ENCODE measurements around the gene ZDHHC8.

Gene ZDHHC8

DNA sequence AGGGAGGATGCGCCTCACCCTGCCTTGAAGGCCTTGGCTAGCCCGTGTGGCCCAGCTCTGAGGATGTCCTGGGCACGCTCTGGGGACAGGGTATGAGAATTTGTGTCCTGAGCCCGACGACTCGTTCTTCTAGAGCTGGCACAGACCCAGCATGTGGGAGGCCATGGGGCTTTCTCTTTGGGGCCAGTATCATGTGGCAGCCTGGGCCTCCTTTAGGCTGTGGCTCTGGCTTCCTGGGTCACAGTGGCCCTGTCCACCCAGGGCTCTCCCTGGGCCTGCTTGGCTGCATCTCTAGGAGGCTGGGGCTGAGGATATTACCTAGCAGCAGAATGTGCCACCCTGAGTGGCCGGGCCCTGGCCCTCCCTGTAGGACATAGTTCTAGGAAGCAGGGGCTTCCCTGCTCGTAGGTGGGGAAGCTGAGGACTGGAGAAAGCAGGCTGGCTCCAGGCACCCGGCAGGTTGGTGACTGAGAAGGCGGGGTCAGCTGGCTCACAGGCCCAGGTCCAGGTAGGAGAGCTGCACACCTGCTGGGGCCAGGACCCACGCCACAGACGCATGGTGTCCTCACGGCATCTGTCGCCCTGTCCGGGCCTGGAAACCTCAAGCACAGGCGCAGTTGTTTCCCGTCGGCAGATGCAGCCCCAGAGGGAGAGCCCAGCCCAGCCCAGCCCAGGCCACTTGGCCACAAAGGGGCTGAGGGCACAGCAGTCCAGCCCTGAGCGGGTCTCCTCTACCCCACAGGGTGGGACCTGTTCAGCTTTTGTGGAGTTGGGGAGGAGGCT, 12.5 kb downstream of the ZDHHC8 start:
- TF ChIP-seq, protein P1, sequence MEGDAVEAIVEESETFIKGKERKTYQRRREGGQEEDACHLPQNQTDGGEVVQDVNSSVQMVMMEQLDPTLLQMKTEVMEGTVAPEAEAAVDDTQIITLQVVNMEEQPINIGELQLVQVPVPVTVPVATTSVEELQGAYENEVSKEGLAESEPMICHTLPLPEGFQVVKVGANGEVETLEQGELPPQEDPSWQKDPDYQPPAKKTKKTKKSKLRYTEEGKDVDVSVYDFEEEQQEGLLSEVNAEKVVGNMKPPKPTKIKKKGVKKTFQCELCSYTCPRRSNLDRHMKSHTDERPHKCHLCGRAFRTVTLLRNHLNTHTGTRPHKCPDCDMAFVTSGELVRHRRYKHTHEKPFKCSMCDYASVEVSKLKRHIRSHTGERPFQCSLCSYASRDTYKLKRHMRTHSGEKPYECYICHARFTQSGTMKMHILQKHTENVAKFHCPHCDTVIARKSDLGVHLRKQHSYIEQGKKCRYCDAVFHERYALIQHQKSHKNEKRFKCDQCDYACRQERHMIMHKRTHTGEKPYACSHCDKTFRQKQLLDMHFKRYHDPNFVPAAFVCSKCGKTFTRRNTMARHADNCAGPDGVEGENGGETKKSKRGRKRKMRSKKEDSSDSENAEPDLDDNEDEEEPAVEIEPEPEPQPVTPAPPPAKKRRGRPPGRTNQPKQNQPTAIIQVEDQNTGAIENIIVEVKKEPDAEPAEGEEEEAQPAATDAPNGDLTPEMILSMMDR (IDR thresholded peaks at IDR 0.05; ENCODE audit: borderline replicate concordance, control extremely low read depth, extremely low read depth, insufficient read depth, missing control alignments): no peak
- DNase-seq (ENCODE audit: low spot score): no peak
- in situ Hi-C loops (cut with MboI; ENCODE audit: low sequenced_read_pairs, unreplicated experiment): no loop called here

DNA sequence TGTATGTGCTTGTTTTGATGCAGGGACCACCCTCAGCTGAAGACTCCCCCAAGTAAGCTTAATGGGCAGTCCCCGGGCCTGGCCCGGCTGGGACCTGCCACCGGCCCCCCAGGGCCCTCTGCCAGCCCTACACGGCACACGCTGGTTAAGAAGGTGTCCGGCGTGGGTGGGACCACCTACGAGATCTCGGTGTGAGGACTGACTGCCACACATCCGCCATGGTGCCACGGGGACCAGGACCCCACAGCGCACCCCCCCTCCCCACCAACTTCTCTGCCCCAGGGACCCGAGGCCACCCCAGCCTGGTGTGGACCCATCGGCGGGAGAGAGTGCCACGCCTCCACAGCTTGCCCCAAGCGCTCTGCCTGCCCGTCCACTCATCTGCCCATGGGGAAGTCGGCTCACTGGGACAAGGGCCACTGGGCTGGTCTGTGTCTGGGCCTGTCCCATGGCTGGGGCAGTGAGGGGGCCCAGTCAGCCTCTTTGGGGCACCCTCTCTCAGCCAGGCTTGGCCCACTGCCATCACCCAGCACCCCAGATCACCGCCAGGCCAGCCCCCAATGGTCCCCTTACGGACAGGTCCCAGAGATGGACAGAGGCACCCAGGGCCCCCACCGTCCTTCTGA, 13.7 kb downstream of the ZDHHC8 start:
- in situ Hi-C loops (cut with MboI; ENCODE audit: low sequenced_read_pairs, unreplicated experiment): no loop called here
- DNase-seq (ENCODE audit: low spot score): no peak
- TF ChIP-seq, protein P1 (IDR thresholded peaks at IDR 0.05; ENCODE audit: borderline replicate concordance, control extremely low read depth, extremely low read depth, insufficient read depth, missing control alignments): no peak

GRCh38 chr22:20145832-20146223, 14.2 kb downstream of the ZDHHC8 start:
- in situ Hi-C loops (cut with MboI; ENCODE audit: low sequenced_read_pairs, unreplicated experiment): no loop called here
- no peak for DNase-seq (ENCODE audit: low spot score)
- TF ChIP-seq, protein P1 (IDR thresholded peaks at IDR 0.05; ENCODE audit: borderline replicate concordance, control extremely low read depth, extremely low read depth, insufficient read depth, missing control alignments): no peak

DNA sequence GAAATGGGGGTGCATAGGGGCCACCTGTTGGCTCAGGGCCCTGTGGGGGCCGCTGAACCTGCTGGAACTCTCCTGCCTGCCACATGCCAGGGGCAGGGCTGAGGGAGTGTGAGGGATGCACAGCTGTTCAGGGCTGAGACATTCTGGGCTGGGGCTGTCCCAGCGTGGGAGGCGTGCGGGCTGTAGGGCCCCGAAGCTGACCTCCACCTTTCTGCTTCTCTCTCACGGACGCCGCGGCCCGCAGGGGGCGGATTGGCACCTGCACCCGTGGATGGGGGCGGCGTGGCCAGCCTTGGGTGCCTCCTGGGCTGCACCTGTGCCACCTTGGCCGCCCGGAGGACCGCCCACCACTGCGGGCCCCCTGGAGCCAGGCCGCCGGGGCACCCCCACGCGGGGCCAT, 15.2 kb downstream of the ZDHHC8 start:
- TF ChIP-seq, protein P1 (IDR thresholded peaks at IDR 0.05; ENCODE audit: borderline replicate concordance, control extremely low read depth, extremely low read depth, insufficient read depth, missing control alignments): peak; percentile 25
- in situ Hi-C loops (cut with MboI; ENCODE audit: low sequenced_read_pairs, unreplicated experiment): no loop called here
- peak; percentile 77 for DNase-seq (ENCODE audit: low spot score)

DNA sequence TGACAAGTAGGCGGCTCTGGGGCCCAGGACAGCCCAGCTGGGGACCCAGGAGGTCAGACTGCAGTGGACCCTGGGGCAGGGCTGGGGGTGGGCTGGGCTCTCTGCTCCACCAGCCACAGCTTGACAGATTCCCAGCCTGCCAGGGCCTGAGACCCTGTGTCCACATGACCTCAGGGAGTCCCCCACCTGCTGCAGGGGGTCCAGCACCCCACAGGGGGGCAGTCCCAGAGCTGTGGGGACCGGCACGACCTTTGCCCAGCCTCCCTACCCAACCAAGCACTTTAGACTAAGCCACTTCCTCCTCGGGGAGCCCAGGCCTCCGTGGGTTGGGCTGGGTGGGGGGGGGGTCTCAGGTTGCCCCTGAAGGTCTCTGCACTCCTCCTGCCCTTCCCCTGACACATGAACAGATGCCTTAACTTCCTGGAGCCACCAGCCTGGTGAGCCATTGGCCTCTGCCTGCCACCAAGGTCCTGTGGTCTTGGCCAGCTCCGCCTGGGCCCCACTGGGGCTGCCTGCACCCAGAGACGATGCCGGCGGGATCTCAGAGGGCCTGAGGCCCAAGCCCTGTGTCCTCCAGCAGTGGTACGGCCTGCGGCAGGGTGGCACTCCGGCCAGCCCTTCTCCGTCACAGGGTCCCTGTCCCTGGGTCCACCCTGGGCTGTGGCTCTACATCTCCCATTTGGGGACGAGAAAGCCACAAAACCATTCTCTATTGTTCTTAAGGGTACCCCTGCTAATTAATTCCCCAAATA, 15.8 kb downstream of the ZDHHC8 start:
- in situ Hi-C loops (cut with MboI; ENCODE audit: low sequenced_read_pairs, unreplicated experiment): no loop called here
- TF ChIP-seq, protein P1 (IDR thresholded peaks at IDR 0.05; ENCODE audit: borderline replicate concordance, control extremely low read depth, extremely low read depth, insufficient read depth, missing control alignments): no peak

DNA sequence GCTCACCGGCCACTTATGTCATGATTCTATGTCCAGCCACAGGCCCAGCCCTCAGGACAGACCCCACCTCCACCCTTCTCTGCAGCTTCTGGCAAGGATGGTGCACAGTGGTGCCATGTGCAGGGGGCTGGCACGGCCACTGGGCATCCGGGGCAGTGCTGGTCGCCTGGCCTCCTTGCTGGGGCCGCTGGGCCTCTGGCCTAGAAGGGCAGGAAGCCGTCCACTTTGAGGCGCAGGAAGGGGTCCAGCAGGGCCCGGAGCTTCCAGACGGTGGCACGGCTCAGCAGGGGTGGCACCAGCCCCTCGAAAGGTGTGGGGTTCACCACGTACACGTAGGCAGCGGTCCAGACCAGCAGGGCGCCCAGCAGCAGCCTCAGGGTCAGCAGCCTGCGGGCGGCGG, 16.8 kb downstream of the ZDHHC8 start:
- in situ Hi-C loops (cut with MboI; ENCODE audit: low sequenced_read_pairs, unreplicated experiment): no loop called here
- TF ChIP-seq, protein P1 (IDR thresholded peaks at IDR 0.05; ENCODE audit: borderline replicate concordance, control extremely low read depth, extremely low read depth, insufficient read depth, missing control alignments): no peak

More for the DNA sequence above, 15.8 kb downstream of the ZDHHC8 start:
- DNase-seq (ENCODE audit: low spot score): no peak

More for the DNA sequence above, 16.8 kb downstream of the ZDHHC8 start:
- no peak for DNase-seq (ENCODE audit: low spot score)

Data from GM13976 (cell line).